ENCODE measurements around the gene TMEM151A. TPM values are rescaled to one million over a fixed set of nuclear protein-coding genes. Genes with fewer than 3 reads are reported as not detected.

The TMEM151A gene
- total RNA-seq, 1 experiment from 2014 or later, result 1.4 TPM

DNA sequence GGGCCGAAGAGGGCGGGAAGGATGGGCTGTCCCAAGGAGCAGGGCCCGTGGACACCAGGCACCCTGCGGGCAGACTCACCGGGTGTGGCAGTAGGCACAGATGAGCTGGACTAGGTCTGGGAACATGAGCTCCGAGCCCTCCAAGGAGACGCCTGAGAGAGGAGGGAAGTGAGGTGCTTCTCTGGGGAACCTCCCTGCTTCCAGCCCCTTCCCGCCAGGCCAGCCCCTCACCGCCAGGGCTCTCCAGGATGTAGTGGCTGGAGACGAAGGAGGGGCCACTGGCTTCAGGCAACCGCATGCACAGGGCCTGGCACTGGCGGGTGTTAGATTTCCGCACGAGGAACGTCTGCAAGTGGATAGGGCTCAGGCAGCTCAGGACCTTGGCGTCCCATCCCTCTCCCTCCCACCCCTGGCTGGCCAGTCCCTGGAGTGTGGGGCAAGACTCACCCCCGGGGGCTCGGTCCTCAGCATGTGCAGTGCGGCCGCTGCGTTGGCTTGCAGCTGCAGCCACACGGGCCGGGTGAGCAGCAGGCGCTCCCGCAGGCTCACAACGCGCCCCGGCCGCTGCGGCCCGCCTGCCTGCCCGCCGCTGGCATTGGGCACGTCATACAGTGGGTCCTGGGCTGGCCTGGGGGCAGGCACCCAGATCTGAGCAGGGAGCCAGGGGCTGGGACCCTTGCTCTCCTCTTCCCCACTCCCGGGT is 44.0 kb downstream of the TMEM151A start:
- Mint-ChIP-seq H3K27me3 (ENCODE audit: unreplicated experiment) (no peaks in the 10 kb centered on the region), H3K36me3 (ENCODE audit: insufficient read depth, unreplicated experiment) (peaks cover 39% of the 10 kb centered on the region), H3K27ac (ENCODE audit: unreplicated experiment) (peak overlapping the region; percentile 86), H3K4me3 (ENCODE audit: low read depth, unreplicated experiment) (peak overlapping the region; percentile 94), H3K4me1 (ENCODE audit: low read depth, unreplicated experiment) (peaks cover 24% of the 10 kb centered on the region), H3K9me3 (ENCODE audit: low read depth, unreplicated experiment) (no peaks in the 10 kb centered on the region)
- TSS peak; percentile 35 for BruUV-seq (replicated peaks)
- TF ChIP-seq, protein P1, sequence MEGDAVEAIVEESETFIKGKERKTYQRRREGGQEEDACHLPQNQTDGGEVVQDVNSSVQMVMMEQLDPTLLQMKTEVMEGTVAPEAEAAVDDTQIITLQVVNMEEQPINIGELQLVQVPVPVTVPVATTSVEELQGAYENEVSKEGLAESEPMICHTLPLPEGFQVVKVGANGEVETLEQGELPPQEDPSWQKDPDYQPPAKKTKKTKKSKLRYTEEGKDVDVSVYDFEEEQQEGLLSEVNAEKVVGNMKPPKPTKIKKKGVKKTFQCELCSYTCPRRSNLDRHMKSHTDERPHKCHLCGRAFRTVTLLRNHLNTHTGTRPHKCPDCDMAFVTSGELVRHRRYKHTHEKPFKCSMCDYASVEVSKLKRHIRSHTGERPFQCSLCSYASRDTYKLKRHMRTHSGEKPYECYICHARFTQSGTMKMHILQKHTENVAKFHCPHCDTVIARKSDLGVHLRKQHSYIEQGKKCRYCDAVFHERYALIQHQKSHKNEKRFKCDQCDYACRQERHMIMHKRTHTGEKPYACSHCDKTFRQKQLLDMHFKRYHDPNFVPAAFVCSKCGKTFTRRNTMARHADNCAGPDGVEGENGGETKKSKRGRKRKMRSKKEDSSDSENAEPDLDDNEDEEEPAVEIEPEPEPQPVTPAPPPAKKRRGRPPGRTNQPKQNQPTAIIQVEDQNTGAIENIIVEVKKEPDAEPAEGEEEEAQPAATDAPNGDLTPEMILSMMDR (IDR thresholded peaks at IDR 0.05; ENCODE audit: unreplicated experiment), result no peak
- CTCF ChIA-PET, result interaction anchor here (0.7 to 1.6 kb wide), 3 partner anchors 23 to 53 kb away, joined by 4 to 32 read pairs (median 5); no protein-coding TSS in a partner anchor
- DNase-seq, result peak; percentile 44
- intact Hi-C loops (cut with micrococcal nuclease; ENCODE audit: unreplicated experiment), result no loop called here

DNA sequence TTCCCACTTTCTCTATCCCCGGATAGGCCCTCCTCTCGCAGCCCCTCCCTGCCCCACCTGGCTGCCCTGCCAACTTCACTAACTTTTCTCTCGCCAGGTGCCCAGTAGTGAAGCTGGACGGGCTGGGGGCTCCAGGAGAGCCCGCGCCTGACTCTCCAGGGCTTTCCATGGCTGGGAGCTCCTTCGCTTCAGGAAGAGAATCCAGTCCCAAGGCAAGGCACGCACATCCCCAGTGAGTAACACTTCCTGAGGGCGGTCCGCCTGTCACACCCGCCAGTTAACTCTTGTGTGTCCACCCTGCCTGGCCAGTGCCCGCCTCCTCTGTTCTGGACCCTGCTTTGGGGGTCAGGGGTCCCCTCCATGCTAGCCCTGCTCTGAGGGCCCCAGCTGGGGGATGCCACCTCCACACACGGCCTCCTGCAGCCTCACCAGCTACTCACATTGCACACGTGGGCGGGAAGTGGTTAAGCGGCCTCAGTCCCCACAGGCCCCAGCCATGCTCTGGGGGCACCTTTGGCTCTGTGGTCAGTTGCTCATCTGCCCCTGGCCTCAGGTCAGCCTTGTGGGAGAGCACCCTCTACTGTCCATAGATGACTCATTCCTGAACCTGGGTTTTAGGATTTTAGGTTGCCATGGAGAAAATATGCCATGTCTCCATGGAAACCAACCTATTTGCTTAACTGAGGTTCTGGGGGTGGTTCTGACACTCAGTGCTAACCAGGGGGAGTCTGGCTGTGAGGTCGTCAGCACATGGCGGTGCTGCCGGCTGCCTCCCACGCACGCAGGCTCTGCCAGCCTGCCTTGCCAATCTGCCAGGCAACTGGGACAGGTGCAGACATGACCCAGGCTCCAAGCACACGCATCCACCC is 44.8 kb downstream of the TMEM151A start, which contains the start of gene RIN1:
RIN1 (minus strand) TSS at position 201 of the 869 bp plus-strand sequence; CDS start at position 169, 32 bp downstream.
- CTCF ChIA-PET, result interaction anchor here (0.7 to 1.6 kb wide), 3 partner anchors 24 to 53 kb away, joined by 4 to 32 read pairs (median 5); no protein-coding TSS in a partner anchor
- no peaks in the 10 kb centered on the region for H3K27me3 Mint-ChIP-seq (ENCODE audit: unreplicated experiment)
- intact Hi-C loops (cut with micrococcal nuclease; ENCODE audit: unreplicated experiment), result no loop called here

DNA sequence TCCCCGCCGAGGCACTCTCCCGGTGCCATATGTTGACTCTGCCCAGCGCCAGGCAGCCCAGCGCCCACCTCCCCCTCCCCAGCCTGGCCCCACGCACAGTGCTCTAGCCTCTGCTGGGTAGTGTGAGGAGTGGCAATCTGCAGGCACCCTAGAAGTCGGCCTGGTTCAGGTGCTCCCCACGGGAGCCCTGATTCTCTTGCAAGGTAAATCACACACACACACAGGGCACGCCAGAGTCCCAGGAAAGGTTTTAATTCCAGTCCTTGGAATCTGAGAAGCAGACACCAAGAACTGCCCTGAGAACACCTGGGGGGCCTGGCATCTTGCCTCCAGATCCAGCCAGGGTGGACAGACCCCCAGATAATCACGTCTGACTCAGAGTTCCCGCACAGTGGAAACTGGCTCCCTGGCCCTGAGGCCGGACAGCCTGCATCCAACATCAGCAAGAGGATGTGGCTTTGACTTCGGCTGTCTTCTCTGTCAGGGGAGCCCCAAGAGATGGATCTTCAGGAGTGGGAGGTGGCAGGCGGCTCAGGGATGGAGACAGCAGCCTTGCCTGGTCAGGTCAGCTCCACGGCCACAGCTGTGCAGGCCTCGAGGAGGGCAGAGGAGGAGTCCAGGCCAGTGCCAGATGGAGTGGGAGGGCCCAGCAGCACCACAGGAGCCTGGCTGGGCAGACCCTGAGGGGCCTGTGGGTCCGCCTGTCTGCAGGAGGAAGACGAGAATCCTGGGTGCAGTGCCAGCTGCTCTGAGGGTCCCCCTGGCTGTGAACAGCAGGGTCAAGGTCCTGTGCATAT is 45.6 kb downstream of the TMEM151A start:
- H3K27ac Mint-ChIP-seq (ENCODE audit: unreplicated experiment), result peak overlapping the region; percentile 86
- no peak for DNase-seq
- CTCF ChIA-PET, result no interaction called here
- H3K4me3 Mint-ChIP-seq (ENCODE audit: low read depth, unreplicated experiment), result peak overlapping the region; percentile 94
- intact Hi-C loops (cut with micrococcal nuclease; ENCODE audit: unreplicated experiment), result no loop called here
- no TSS peak for BruUV-seq (replicated peaks)
- no peaks in the 10 kb centered on the region for H3K9me3 Mint-ChIP-seq (ENCODE audit: low read depth, unreplicated experiment)
- H3K36me3 Mint-ChIP-seq (ENCODE audit: insufficient read depth, unreplicated experiment), result peaks cover 37% of the 10 kb centered on the region
- H3K4me1 Mint-ChIP-seq (ENCODE audit: low read depth, unreplicated experiment), result peaks cover 24% of the 10 kb centered on the region
- TF ChIP-seq, protein P1 (IDR thresholded peaks at IDR 0.05; ENCODE audit: unreplicated experiment), result no peak
- H3K27me3 Mint-ChIP-seq (ENCODE audit: unreplicated experiment), result no peaks in the 10 kb centered on the region

More for the DNA sequence above, 44.8 kb downstream of the TMEM151A start, which contains the start of gene RIN1:
- Mint-ChIP-seq H3K36me3 (ENCODE audit: insufficient read depth, unreplicated experiment) (peaks cover 39% of the 10 kb centered on the region), H3K4me3 (ENCODE audit: low read depth, unreplicated experiment) (peak within 1 kb of the TSS; percentile 94), H3K4me1 (ENCODE audit: low read depth, unreplicated experiment) (peaks cover 24% of the 10 kb centered on the region), H3K9me3 (ENCODE audit: low read depth, unreplicated experiment) (no peaks in the 10 kb centered on the region), H3K27ac (ENCODE audit: unreplicated experiment) (peak within 1 kb of the TSS; percentile 86)
- BruUV-seq (replicated peaks), result no TSS peak
- peak; percentile 76 for DNase-seq
- TF ChIP-seq, protein P1 (IDR thresholded peaks at IDR 0.05; ENCODE audit: unreplicated experiment), result no peak
